ENCODE data around the gene UTY.

The UTY gene

GRCh38 chrY:13227354-13227953, 252.4 kb downstream of the UTY start:
- no peak overlapping the region for H3K27ac ChIP-seq
- no peak for TF ChIP-seq CTCF (IDR thresholded peaks at IDR 0.05)

GRCh38 chrY:13210961-13211646, 268.7 kb downstream of the UTY start:
- Histone ChIP-seq H3K27ac (no peak overlapping the region), H3K4me3 (no peak overlapping the region)
- no peak for TF ChIP-seq CTCF (IDR thresholded peaks at IDR 0.05)
- no peak for DNase-seq (ENCODE audit: low spot score)

More at GRCh38 chrY:13227354-13227953, 252.4 kb downstream of the UTY start:
- no peak for DNase-seq (ENCODE audit: low spot score)
- no peak overlapping the region for H3K4me3 ChIP-seq

- TF ChIP-seq CTCF (IDR thresholded peaks at IDR 0.05) = no peak
- Histone ChIP-seq H3K27ac (no peak overlapping the region), H3K4me3 (no peak overlapping the region)
- no peak for DNase-seq (ENCODE audit: low spot score)
These were observed 274.6 kb downstream of the UTY start for GRCh38 chrY:13205214-13205613.

All from coronary artery (tissue), 2 donors.